Endothelial cell of umbilical vein (primary cell): Measurements from ENCODE around the gene FAM83C. TPM values are rescaled to one million over a fixed set of nuclear protein-coding genes. Genes with fewer than 3 reads are reported as not detected.

Source experiments
- BruUV-seq: library from RNA; stranded (reverse); fragments of 400-500 nt; replicated peaks from 2 replicates; lab custom pipeline; 2021; lab: Mats Ljungman, UMichigan
- CTCF ChIA-PET: fragments of 300-600, 350-600 bp; sonication (Branson Sonifier 250); formaldehyde crosslinking; loops from one replicate; lab custom pipeline; 2021; ENCODE audit warnings: antibody characterized with exemption, inconsistent platforms; lab: Charles Lee
- POLR2A ChIA-PET: fragments of 300-600, 350-600 bp; sonication (Branson Sonifier 250); formaldehyde crosslinking; loops from one replicate; lab custom pipeline; 2021; ENCODE audit warnings: antibody characterized with exemption, inconsistent platforms; lab: Charles Lee
- DNase-seq: peaks from one replicate; pipeline ENCODE4 v3.0.0-alpha.2; 2011; ENCODE audit warnings: low read depth, low spot score
- FAIRE-seq: peaks from 2 replicates; lab custom pipeline; 2011; peaks lifted over from hg19 to GRCh38; lab: Jason Lieb, UNC
- H2AFZ ChIP-seq: 2 replicates; pipeline ENCODE4 v1.6.0; 2012; ENCODE audit warnings: low read depth, low read length, control low read depth, inconsistent platforms
- H3K27ac ChIP-seq: 2 replicates; pipeline ENCODE4 v1.5.1; 2011; ENCODE audit warnings: low read depth, mild to moderate bottlenecking, control low read depth, low read length, moderate library complexity; ENCODE audit not compliant: insufficient read depth
- H3K27me3 ChIP-seq, 2 experiments: 2 replicates each; pipeline versions ENCODE4 v1.6.0 to v1.6.1; 2011; ENCODE audit warnings: low read length in 2 of 2, mixed read lengths in 1 of 2; ENCODE audit not compliant: control insufficient read depth in 2 of 2, insufficient read depth in 2 of 2
- H3K36me3 ChIP-seq, 2 experiments: 2 replicates in 1 of 2; 3 replicates in 1 of 2; pipeline ENCODE4 v1.5.1; 2011; ENCODE audit warnings: low read length in 2 of 2, mild to moderate bottlenecking in 1 of 2, moderate library complexity in 1 of 2; ENCODE audit not compliant: control insufficient read depth in 2 of 2, insufficient read depth in 2 of 2; ENCODE audit errors: extremely low read depth in 1 of 2
- H3K4me1 ChIP-seq: 3 replicates; pipeline ENCODE4 v1.5.1; 2011; ENCODE audit warnings: mild to moderate bottlenecking, low read length; ENCODE audit not compliant: control insufficient read depth, insufficient read depth; ENCODE audit errors: extremely low read depth
- H3K4me2 ChIP-seq: 2 replicates; pipeline ENCODE4 v1.6.1; 2011; ENCODE audit warnings: low read length, control low read depth, mixed read lengths; ENCODE audit not compliant: insufficient read depth
- H3K4me3 ChIP-seq, 3 experiments: fragments of 200-600 bp in 1 of 3; sonication (generic), shearing (Covaris generic) in 1 of 3; replicated peaks in 1 of 3; 2 replicates each; pipeline ENCODE4 v1.5.1; 2011 to 2016; ENCODE audit warnings: control low read depth in 3 of 3, low read length in 3 of 3, mild to moderate bottlenecking in 2 of 3, inconsistent platforms in 1 of 3, low read depth in 1 of 3, moderate library complexity in 1 of 3; ENCODE audit not compliant: insufficient read depth in 1 of 3
- H3K79me2 ChIP-seq: 2 replicates; pipeline ENCODE4 v1.6.0; 2012; ENCODE audit warnings: low read length, inconsistent platforms; ENCODE audit not compliant: control insufficient read depth, insufficient read depth
- H3K9ac ChIP-seq: replicated peaks from 2 replicates; pipeline ENCODE3; 2011; ENCODE audit warnings: low read length, control low read depth; ENCODE audit not compliant: insufficient read depth; ENCODE audit errors: extremely low read depth
- H3K9me1 ChIP-seq: replicated peaks from 3 replicates; pipeline ENCODE4 v1.6.0; 2011; ENCODE audit warnings: mild to moderate bottlenecking, low read length; ENCODE audit not compliant: control insufficient read depth, insufficient read depth; ENCODE audit errors: extremely low read depth
- H3K9me3 ChIP-seq: replicated peaks from 2 replicates; pipeline ENCODE4 v1.5.1; 2012; ENCODE audit warnings: low read length, inconsistent platforms; ENCODE audit not compliant: control insufficient read depth, insufficient read depth
- H4K20me1 ChIP-seq: replicated peaks from 2 replicates; pipeline ENCODE3; 2011; ENCODE audit warnings: mild to moderate bottlenecking, low read length; ENCODE audit not compliant: control insufficient read depth, insufficient read depth; ENCODE audit errors: extremely low read depth
- CTCF ChIP-seq, 2 donors: IDR thresholded peaks; 1 replicate in 1 of 2; 2 replicates in 1 of 2; pipeline ENCODE4 v1.5.1; 2011; ENCODE audit warnings: low read length in 2 of 2, mild to moderate bottlenecking in 2 of 2, moderate library complexity in 2 of 2, control low read depth in 1 of 2, inconsistent platforms in 1 of 2, low read depth in 1 of 2; ENCODE audit not compliant: insufficient read depth in 1 of 2; ENCODE audit errors: extremely low read depth in 1 of 2
- EZH2 ChIP-seq: IDR thresholded peaks from 2 replicates; pipeline ENCODE4 v1.6.1; 2012; ENCODE audit warnings: borderline replicate concordance, low read depth, mild to moderate bottlenecking, moderate library complexity, low read length, inconsistent platforms; ENCODE audit not compliant: severe bottlenecking
- FOS ChIP-seq: IDR thresholded peaks from 2 replicates; pipeline ENCODE4 v1.6.1; 2011; ENCODE audit warnings: mild to moderate bottlenecking, low read length, moderate library complexity, borderline replicate concordance; ENCODE audit not compliant: insufficient read depth
- GATA2 ChIP-seq: IDR thresholded peaks from 2 replicates; pipeline ENCODE4 v1.7.0; 2011; ENCODE audit warnings: low read depth, mild to moderate bottlenecking, moderate library complexity, mixed read lengths, low read length; ENCODE audit not compliant: insufficient read length, insufficient read depth
- JUN ChIP-seq: IDR thresholded peaks from 2 replicates; pipeline ENCODE4 v1.6.1; 2011; ENCODE audit warnings: borderline replicate concordance, low read depth; ENCODE audit not compliant: insufficient read length, insufficient read depth
- MAX ChIP-seq: IDR thresholded peaks from 2 replicates; pipeline ENCODE4 v1.6.1; 2011; ENCODE audit not compliant: insufficient read depth, insufficient read length
- POLR2A ChIP-seq: IDR thresholded peaks from 2 replicates; pipeline ENCODE4 v1.6.1; 2012; ENCODE audit warnings: low read depth, mild to moderate bottlenecking, control low read depth, low read length
- POLR2AphosphoS5 ChIP-seq: IDR thresholded peaks from 2 replicates; pipeline ENCODE4 v1.6.1; 2012; ENCODE audit warnings: low read depth, mild to moderate bottlenecking, control low read depth, low read length, moderate library complexity; ENCODE audit not compliant: insufficient read depth
- dilution Hi-C: fragments of 300-500 bp; cut with MboI; formaldehyde crosslinking; loops from one replicate; pipeline ENCODE4 v1.15.0; 2019; ENCODE audit warnings: low sequenced_read_pairs; ENCODE audit not compliant: extremely low pct_ligation_motif_present
- intact Hi-C: fragments of 100-400 bp; cut with micrococcal nuclease; formaldehyde crosslinking; loops from one replicate; pipeline ENCODE4 v1.10.0; 2022
- polyA plus RNA-seq, 4 experiments: library from polyadenylated mRNA; depleted of rRNA in 3 of 4; stranded (reverse) in 3 of 4; unstranded in 1 of 4; fragments of >200 nt; gene quantifications; 2 replicates each; pipeline versions ENCODE4 v1.2.1 to v1.2.3, GENCODE V29; 2011 to 2012; ENCODE audit warnings: missing spikeins in 1 of 4
- total RNA-seq: library from RNA; stranded (reverse); gene quantifications from 2 replicates; pipeline ENCODE4 v1.2.3, GENCODE V29; 2021

FAM83C gene
- total and polyA plus RNA-seq, 2 donors (not counting 3 experiments of a cell fraction or from before 2014, with no cell fraction given): not detected

- H4K20me1 ChIP-seq: no peaks in the 10 kb centered on the region
- no peaks in the 10 kb centered on the region for H3K9me3 ChIP-seq
- H3K9me1 ChIP-seq: no peaks in the 10 kb centered on the region
- no peak for TF ChIP-seq CTCF (IDR thresholded peaks at IDR 0.05; ENCODE audit: extremely low read depth in 1 of 2, insufficient read depth in 1 of 2, low read depth in 1 of 2, low read length in 2 of 2)
- no peak for TF ChIP-seq POLR2A
- TF ChIP-seq EZH2: no peak
- no peak for TF ChIP-seq MAX
- no peak for TF ChIP-seq JUN
- TF ChIP-seq FOS: no peak
- no peak for TF ChIP-seq GATA2
- no peak for TF ChIP-seq POLR2AphosphoS5
- H2AFZ ChIP-seq: no peak overlapping the region
- no peak overlapping the region for H3K4me2 ChIP-seq
- no peaks in the 10 kb centered on the region for H3K27me3 ChIP-seq
- dilution Hi-C loops: no loop called here
- POLR2A ChIA-PET: no interaction called here
- intact Hi-C loops: no loop called here
- H3K36me3 ChIP-seq: no peaks in the 10 kb centered on the region
- no TSS peak for BruUV-seq
- H3K4me1 ChIP-seq: peaks cover 41% of the 10 kb centered on the region
- H3K27ac ChIP-seq: no peak overlapping the region
- no peak overlapping the region for H3K9ac ChIP-seq
- no peak for FAIRE-seq
- CTCF ChIA-PET: interaction anchor here (1.0 to 4.2 kb wide), 6 partner anchors 11 to 156 kb away, joined by 3 to 24 read pairs (median 4); partner anchors contain the start of genes FAM83C and GDF5
- no peak for DNase-seq
- H3K4me3 ChIP-seq: no peak overlapping the region
- no peaks in the 10 kb centered on the region for H3K79me2 ChIP-seq
Observed at GRCh38 chr20:35300469-35301262, 8.4 kb upstream of the FAM83C start.
